ENCODE results near the gene MSL3B.

MSL3B gene

GRCh38 chr2:233823731-233824121, 44.5 kb downstream of the MSL3B start:
- Histone ChIP-seq H3K9me3 (ENCODE audit: control insufficient read depth in 4 of 4, low read length in 3 of 4) (no peaks in the 10 kb centered on the region), H3K4me1 (ENCODE audit: control insufficient read depth in 4 of 4, insufficient read depth in 4 of 4, low read length in 3 of 4) (peaks cover 6 to 36% (median 21%) of the 10 kb centered on the region in 4 donors), H3K9ac (ENCODE audit: low read depth in 1 of 2, low read length in 2 of 2) (peak overlapping the region in 1 of 2 donors; percentile 39), H3K4me3 (ENCODE audit: low read depth in 1 of 3, low read length in 3 of 3) (no peak overlapping the region), H3K27me3 (ENCODE audit: control insufficient read depth in 4 of 4, insufficient read depth in 4 of 4, low read length in 3 of 4) (no peaks in the 10 kb centered on the region), H3K27ac (ENCODE audit: low read depth in 1 of 2, low read length in 2 of 2) (peak overlapping the region; percentile 85 to 88), H3K36me3 (ENCODE audit: control insufficient read depth in 4 of 4, insufficient read depth in 3 of 4, low read depth in 1 of 4, low read length in 3 of 4) (no peaks in the 10 kb centered on the region)
- DNase-seq (ENCODE audit: low spot score) = no peak
- TF ChIP-seq ATF3 (IDR thresholded peaks at IDR 0.05) = no peak
- no peak for TF ChIP-seq GABPA (IDR thresholded peaks at IDR 0.05 in 1 of 2, conservative IDR thresholded peaks at IDR 0.05 in 1 of 2)
- TF ChIP-seq FOXA2 (IDR thresholded peaks at IDR 0.05) = no peak
- no peak for TF ChIP-seq YY1 (IDR thresholded peaks at IDR 0.05)
- TF ChIP-seq RAD21 (IDR thresholded peaks at IDR 0.05) = no peak
- TF ChIP-seq TAF1 (conservative IDR thresholded peaks at IDR 0.05) = no peak
- 86% methylated on average over 8 of the region's 8 CpGs for WGBS

GRCh38 chr2:233822781-233823730, 45.1 kb downstream of the MSL3B start:
- H3K27ac ChIP-seq (ENCODE audit: low read depth in 1 of 2, low read length in 2 of 2) = peak overlapping the region; percentile 87 to 88
- 54% methylated on average over 25 of the region's 25 CpGs for whole genome bisulfite sequencing
- peak overlapping the region; percentile 39 to 68 for H3K9ac ChIP-seq (ENCODE audit: low read depth in 1 of 2, low read length in 2 of 2)
- H3K4me3 ChIP-seq (ENCODE audit: low read depth in 1 of 3, low read length in 3 of 3) = peak overlapping the region in 2 of 3 donors; percentile 38 to 43
- no peaks in the 10 kb centered on the region for H3K27me3 ChIP-seq (ENCODE audit: control insufficient read depth in 4 of 4, insufficient read depth in 4 of 4, low read length in 3 of 4)
- DNase-seq (ENCODE audit: low spot score) = no peak
- peaks cover 6 to 38% (median 22%) of the 10 kb centered on the region in 4 donors for H3K4me1 ChIP-seq (ENCODE audit: control insufficient read depth in 4 of 4, insufficient read depth in 4 of 4, low read length in 3 of 4)
- no peaks in the 10 kb centered on the region for H3K36me3 ChIP-seq (ENCODE audit: control insufficient read depth in 4 of 4, insufficient read depth in 3 of 4, low read depth in 1 of 4, low read length in 3 of 4)
- no peaks in the 10 kb centered on the region for H3K9me3 ChIP-seq (ENCODE audit: control insufficient read depth in 4 of 4, low read length in 3 of 4)
- peak; percentile 73 to 90 for TF ChIP-seq HNF4A (conservative IDR thresholded peaks at IDR 0.05)
- no peak for TF ChIP-seq HNF4G (IDR thresholded peaks at IDR 0.05)
- peak; percentile 81 to 97 for TF ChIP-seq RXRA (IDR thresholded peaks at IDR 0.05)
- peak; percentile 31 to 55 for TF ChIP-seq RAD21 (IDR thresholded peaks at IDR 0.05)
- peak in 1 of 2 donors; percentile 61 for TF ChIP-seq JUND (IDR thresholded peaks at IDR 0.05)
- TF ChIP-seq NR2F2 (IDR thresholded peaks at IDR 0.05) = no peak
- TF ChIP-seq ZBTB33 (IDR thresholded peaks at IDR 0.05) = peak; percentile 30
- TF ChIP-seq REST (IDR thresholded peaks at IDR 0.05) = peak; percentile 62
- peak; percentile 72 for TF ChIP-seq SP1 (IDR thresholded peaks at IDR 0.05)
- no peak for TF ChIP-seq CTCF (IDR thresholded peaks at IDR 0.05; ENCODE audit: low read depth, low read length, missing input control)
- TF ChIP-seq YY1 (IDR thresholded peaks at IDR 0.05) = peak; percentile 61
- peak in 1 of 2 donors; percentile 73 for TF ChIP-seq GABPA (IDR thresholded peaks at IDR 0.05 in 1 of 2, conservative IDR thresholded peaks at IDR 0.05 in 1 of 2)
- TF ChIP-seq EGR1 (IDR thresholded peaks at IDR 0.05; ENCODE audit: low read depth in 2 of 2) = peak in 1 of 2 donors; percentile 65
- TF ChIP-seq FOXA2 (IDR thresholded peaks at IDR 0.05) = peak; percentile 51
- peak; percentile 53 for TF ChIP-seq FOXA1 (IDR thresholded peaks at IDR 0.05)
- no peak for TF ChIP-seq TAF1 (conservative IDR thresholded peaks at IDR 0.05)
- peak; percentile 83 for TF ChIP-seq MAX (IDR thresholded peaks at IDR 0.05)
- no peak for TF ChIP-seq ATF3 (IDR thresholded peaks at IDR 0.05)
